A549 (cell line): ENCODE measurements around the gene SLX9. TPM values are rescaled to one million over a fixed set of nuclear protein-coding genes. Genes with fewer than 3 reads are reported as not detected.

ENCODE experiments used
- ATAC-seq, 2 experiments: fragments of 200-7000 bp in 1 of 2; fragments of >200 bp in 1 of 2; cut with Nextera tagmentation in 1 of 2; cut with Tn5 transposase in 1 of 2; 3 replicates each; pipeline versions ENCODE4 v1.8.0 to v1.9.1; 2018 to 2020; ENCODE audit warnings: mild to moderate bottlenecking in 1 of 2, moderate library complexity in 1 of 2
- CTCF ChIA-PET: fragments of 300-600 bp; sonication (Branson Sonifier 250); formaldehyde crosslinking; extraction: SDS; loops from one replicate; lab custom pipeline; 2021; ENCODE audit warnings: antibody characterized with exemption, inconsistent platforms; lab: Yijun Ruan, JAX
- POLR2A ChIA-PET: fragments of 350-600 bp; formaldehyde crosslinking; extraction: SDS; loops from one replicate; lab custom pipeline; 2021; ENCODE audit warnings: antibody characterized with exemption, inconsistent platforms; lab: Yijun Ruan, JAX
- DNase-seq, 2 experiments: peaks; one replicate each; pipeline versions ENCODE4 v3.0.0 to v3.0.0-alpha.2; 2011 to 2016; ENCODE audit warnings: low read depth in 1 of 2, low spot score in 1 of 2
- FAIRE-seq: peaks from 2 replicates; lab custom pipeline; 2011; peaks lifted over from hg19 to GRCh38; lab: Jason Lieb, UNC
- H3K27ac ChIP-seq, 2 experiments: fragments of >200 bp; sonication (Bioruptor Twin); formaldehyde crosslinking; 3 replicates each; pipeline ENCODE4 v1.5.1; 2016 to 2017
- H3K4me1 ChIP-seq: fragments of >200 bp; sonication (Bioruptor Twin); formaldehyde crosslinking; 3 replicates; pipeline ENCODE4 v1.6.1; 2016
- H3K4me2 ChIP-seq: fragments of >200 bp; sonication (Bioruptor Twin); formaldehyde crosslinking; 3 replicates; pipeline ENCODE4 v1.6.1; 2016
- H3K4me3 ChIP-seq: fragments of >200 bp; sonication (Bioruptor Twin); formaldehyde crosslinking; 3 replicates; pipeline ENCODE4 v1.5.1; 2016
- H3K9me3 ChIP-seq: fragments of >200 bp; sonication (Bioruptor Twin); formaldehyde crosslinking; 3 replicates; pipeline ENCODE4 v1.6.1; 2016
- CBX2 ChIP-seq: fragments of 200-600 bp; sonication (generic); IDR thresholded peaks from 2 replicates; pipeline ENCODE4 v1.6.1; 2016; ENCODE audit warnings: low read depth, mild to moderate bottlenecking, borderline replicate concordance
- CBX8 ChIP-seq: fragments of 200-600 bp; sonication (generic); IDR thresholded peaks from 2 replicates; pipeline ENCODE4 v1.6.1; 2016
- CEBPB ChIP-seq, 2 experiments: fragments of >200 bp in 1 of 2; sonication (Bioruptor Twin) in 1 of 2; formaldehyde crosslinking in 1 of 2; IDR thresholded peaks; 2 replicates each; pipeline ENCODE4 v1.6.1; 2012 to 2016
- EHF ChIP-seq: fragments of 250-450 bp; sonication (Bioruptor Pico); IDR thresholded peaks from 2 replicates; pipeline ENCODE4 v1.5.0; 2020; ENCODE audit warnings: mild to moderate bottlenecking
- EHMT2 ChIP-seq: fragments of 200-600 bp; sonication (generic); IDR thresholded peaks from 2 replicates; pipeline ENCODE4 v1.6.1; 2016; ENCODE audit warnings: antibody characterized with exemption, low read depth, mild to moderate bottlenecking, moderate library complexity
- EP300 ChIP-seq, 2 experiments: fragments of >200 bp; sonication (Bioruptor Twin); formaldehyde crosslinking; IDR thresholded peaks; 2 replicates in 1 of 2; 3 replicates in 1 of 2; pipeline ENCODE4 v1.6.1; 2016 to 2017
- ESRRA ChIP-seq: fragments of 150-350 bp; IDR thresholded peaks from 2 replicates; pipeline ENCODE4 v1.6.1; 2014; ENCODE audit warnings: mild to moderate bottlenecking, low read length, borderline replicate concordance
- FOSL2 ChIP-seq, 2 experiments: fragments of 450-650 bp in 1 of 2; fragments of >200 bp in 1 of 2; sonication (Bioruptor Twin) in 1 of 2; formaldehyde crosslinking; IDR thresholded peaks; 2 replicates each; pipeline versions ENCODE4 v1.5.0 to v1.6.1; 2016 to 2020; ENCODE audit warnings: mild to moderate bottlenecking in 1 of 2, moderate library complexity in 1 of 2
- FOXS1 ChIP-seq: fragments of 250-450 bp; sonication (Bioruptor Pico); IDR thresholded peaks from 2 replicates; pipeline ENCODE4 v1.5.0; 2020; ENCODE audit warnings: mild to moderate bottlenecking, moderate library complexity
- GATA3 ChIP-seq: IDR thresholded peaks from 2 replicates; pipeline ENCODE4 v1.6.1; 2012; ENCODE audit warnings: borderline replicate concordance
- HEYL ChIP-seq: fragments of 250-450 bp; sonication (Bioruptor Pico); IDR thresholded peaks from 2 replicates; pipeline ENCODE4 v1.8.0; 2021; ENCODE audit warnings: mild to moderate bottlenecking, moderate library complexity
- HOXA7 ChIP-seq: fragments of 250-450 bp; sonication (Bioruptor Pico); IDR thresholded peaks from 2 replicates; pipeline ENCODE4 v1.5.0; 2020; ENCODE audit warnings: mild to moderate bottlenecking, moderate library complexity
- HOXB13 ChIP-seq: fragments of 250-450 bp; sonication (Bioruptor Pico); IDR thresholded peaks from 2 replicates; pipeline ENCODE4 v1.5.0; 2020; ENCODE audit warnings: low read depth, mild to moderate bottlenecking, moderate library complexity
- HOXB5 ChIP-seq: fragments of 250-450 bp; sonication (Bioruptor Pico); IDR thresholded peaks from 2 replicates; pipeline ENCODE4 v1.5.0; 2020; ENCODE audit warnings: mild to moderate bottlenecking, moderate library complexity
- KDM1A ChIP-seq: fragments of 200-600 bp; sonication (generic); IDR thresholded peaks from 2 replicates; pipeline ENCODE4 v1.6.1; 2016; ENCODE audit warnings: low read depth, mild to moderate bottlenecking
- MAZ ChIP-seq: fragments of 150-350 bp; IDR thresholded peaks from 2 replicates; pipeline ENCODE4 v1.6.1; 2014; ENCODE audit warnings: antibody characterized with exemption, low read depth, low read length, borderline replicate concordance
- NFE2L2 ChIP-seq: fragments of 150-350 bp; conservative IDR thresholded peaks from 2 replicates; pipeline ENCODE4 v1.6.1; 2014; ENCODE audit warnings: low read length
- NR3C1 ChIP-seq: fragments of >200 bp; sonication (Bioruptor Twin); formaldehyde crosslinking; IDR thresholded peaks from 3 replicates; pipeline ENCODE4 v1.6.1; 2017
- POLR2AphosphoS2 ChIP-seq: conservative IDR thresholded peaks from 2 replicates; pipeline ENCODE4 v1.6.1; 2012; ENCODE audit warnings: low read length, improper control_type of control experiment, inconsistent platforms
- RARB ChIP-seq: fragments of 250-450 bp; sonication (Bioruptor Pico); IDR thresholded peaks from 2 replicates; pipeline ENCODE4 v1.8.0; 2021; ENCODE audit warnings: mild to moderate bottlenecking, moderate library complexity
- RNF2 ChIP-seq: fragments of 200-600 bp; sonication (generic); IDR thresholded peaks from 2 replicates; pipeline ENCODE4 v1.6.1; 2016; ENCODE audit warnings: low read depth, mild to moderate bottlenecking, antibody characterized with exemption, moderate library complexity, borderline replicate concordance
- ZC3H11A ChIP-seq: fragments of 450-650 bp; IDR thresholded peaks from 2 replicates; pipeline ENCODE4 v1.6.1; 2014; ENCODE audit warnings: antibody characterized with exemption, mild to moderate bottlenecking
- ZFP36 ChIP-seq: fragments of 450-650 bp; IDR thresholded peaks from 2 replicates; pipeline ENCODE4 v1.6.1; 2014; ENCODE audit warnings: borderline replicate concordance; ENCODE audit not compliant: partially characterized antibody
- ZNF302 ChIP-seq: fragments of 250-450 bp; sonication (Bioruptor Pico); IDR thresholded peaks from 2 replicates; pipeline ENCODE4 v1.9.0; 2021; ENCODE audit warnings: inconsistent platforms, mild to moderate bottlenecking, moderate library complexity
- WGBS: methylation state at CpG from one replicate; pipeline ENCODE4 v1.1.6; 2017; ENCODE audit errors: missing lambda C conversion rate; 5-methylcytosine and 5-hydroxymethylcytosine counted together
- polyA plus RNA-seq, 4 experiments: library from polyadenylated mRNA; depleted of rRNA in 3 of 4; stranded (reverse); fragments of >200 nt; fragmentation: RNase III in 1 of 4; extraction: RNeasy Plus Mini Kit Qiagen cat#74134 plus additional on column Dnase treatment in 1 of 4; gene quantifications; 2 replicates in 3 of 4; 3 replicates in 1 of 4; pipeline ENCODE4 v1.2.3, GENCODE V29; 2011 to 2017
- TF ChIP-seq, protein P1 (sequence below): fragments of 450-650 bp; IDR thresholded peaks from 2 replicates; pipeline ENCODE4 v1.6.1; 2014; ENCODE audit warnings: antibody characterized with exemption
- TF ChIP-seq, protein P2 (sequence below): IDR thresholded peaks from 2 replicates; pipeline ENCODE4 v1.6.1; 2012
- TF ChIP-seq, protein P3 (sequence below): fragments of 250-450 bp; sonication (Bioruptor Pico); IDR thresholded peaks from 2 replicates; pipeline ENCODE4 v1.5.0; 2020; ENCODE audit warnings: low read depth, mild to moderate bottlenecking, moderate library complexity
- TF ChIP-seq, protein P4 (sequence below): fragments of >200 bp; sonication (Bioruptor Twin); formaldehyde crosslinking; IDR thresholded peaks from 2 replicates; pipeline ENCODE4 v1.6.1; 2016
- TF ChIP-seq, protein P5 (sequence below): fragments of >200 bp; sonication (Bioruptor Twin); formaldehyde crosslinking; IDR thresholded peaks from 3 replicates; pipeline ENCODE4 v1.5.1; 2016

Gene SLX9
- polyA plus RNA-seq, 2 of the 4 experiments (the other 2 are of a cell fraction): 26.9 to 40.6 TPM

DNA sequence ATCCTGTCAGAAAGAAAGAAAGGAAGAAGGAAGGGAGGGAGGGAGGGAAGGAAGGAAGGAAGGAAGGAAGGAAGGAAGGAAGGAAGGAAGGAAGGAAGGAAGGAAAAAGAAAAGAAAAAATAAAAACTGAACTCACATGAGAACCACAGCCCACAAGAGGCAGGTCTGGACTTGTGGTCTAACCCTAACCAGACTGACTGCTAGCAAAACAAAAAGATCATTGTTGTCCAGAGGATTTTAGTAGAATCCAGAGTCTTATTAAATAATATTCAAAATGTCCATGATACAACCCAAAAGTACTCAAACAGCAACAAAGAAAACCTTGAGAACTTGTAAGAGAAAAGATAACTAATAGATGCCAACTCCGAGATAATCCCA, 14.5 kb upstream of the SLX9 start:
- peaks cover 41% of the 10 kb centered on the region for H3K4me1 ChIP-seq
- H3K4me3 ChIP-seq: no peak overlapping the region
- ChIA-PET CTCF (interaction anchor here (2.6 kb wide), 1 partner anchor 14 kb away, joined by 14 read pairs; no protein-coding TSS in a partner anchor), POLR2A (no interaction called here)
- WGBS: 90% methylated on average over 1 of the region's 1 CpG
- no peaks in the 10 kb centered on the region for H3K9me3 ChIP-seq
- FAIRE-seq (no peak), DNase-seq (no peak), ATAC-seq (no peak)
- H3K27ac ChIP-seq: peak overlapping the region; percentile 26 to 98; a peak in 4 of 6 replicates
- no peak overlapping the region for H3K4me2 ChIP-seq
- no peak for TF ChIP-seq CEBPB (IDR thresholded peaks at IDR 0.05)
- no peak for TF ChIP-seq EHF (CRISPR knock-in tag)
- TF ChIP-seq, protein P1, sequence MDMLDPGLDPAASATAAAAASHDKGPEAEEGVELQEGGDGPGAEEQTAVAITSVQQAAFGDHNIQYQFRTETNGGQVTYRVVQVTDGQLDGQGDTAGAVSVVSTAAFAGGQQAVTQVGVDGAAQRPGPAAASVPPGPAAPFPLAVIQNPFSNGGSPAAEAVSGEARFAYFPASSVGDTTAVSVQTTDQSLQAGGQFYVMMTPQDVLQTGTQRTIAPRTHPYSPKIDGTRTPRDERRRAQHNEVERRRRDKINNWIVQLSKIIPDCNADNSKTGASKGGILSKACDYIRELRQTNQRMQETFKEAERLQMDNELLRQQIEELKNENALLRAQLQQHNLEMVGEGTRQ: no peak
- TF ChIP-seq POLR2AphosphoS2: no peak
- TF ChIP-seq FOSL2 (IDR thresholded peaks at IDR 0.05): no peak
- TF ChIP-seq FOSL2 (CRISPR knock-in tag; IDR thresholded peaks at IDR 0.05): no peak
- no peak for TF ChIP-seq KDM1A
- no peak for TF ChIP-seq HOXB13
- no peak for TF ChIP-seq FOXS1
- TF ChIP-seq, protein P2, sequence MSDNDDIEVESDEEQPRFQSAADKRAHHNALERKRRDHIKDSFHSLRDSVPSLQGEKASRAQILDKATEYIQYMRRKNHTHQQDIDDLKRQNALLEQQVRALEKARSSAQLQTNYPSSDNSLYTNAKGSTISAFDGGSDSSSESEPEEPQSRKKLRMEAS: no peak
- TF ChIP-seq EHMT2: no peak
- no peak for TF ChIP-seq EP300 (IDR thresholded peaks at IDR 0.05)
- no peak for TF ChIP-seq CBX2
- TF ChIP-seq, protein P3, sequence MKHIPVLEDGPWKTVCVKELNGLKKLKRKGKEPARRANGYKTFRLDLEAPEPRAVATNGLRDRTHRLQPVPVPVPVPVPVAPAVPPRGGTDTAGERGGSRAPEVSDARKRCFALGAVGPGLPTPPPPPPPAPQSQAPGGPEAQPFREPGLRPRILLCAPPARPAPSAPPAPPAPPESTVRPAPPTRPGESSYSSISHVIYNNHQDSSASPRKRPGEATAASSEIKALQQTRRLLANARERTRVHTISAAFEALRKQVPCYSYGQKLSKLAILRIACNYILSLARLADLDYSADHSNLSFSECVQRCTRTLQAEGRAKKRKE (CRISPR knock-in tag): no peak

DNA sequence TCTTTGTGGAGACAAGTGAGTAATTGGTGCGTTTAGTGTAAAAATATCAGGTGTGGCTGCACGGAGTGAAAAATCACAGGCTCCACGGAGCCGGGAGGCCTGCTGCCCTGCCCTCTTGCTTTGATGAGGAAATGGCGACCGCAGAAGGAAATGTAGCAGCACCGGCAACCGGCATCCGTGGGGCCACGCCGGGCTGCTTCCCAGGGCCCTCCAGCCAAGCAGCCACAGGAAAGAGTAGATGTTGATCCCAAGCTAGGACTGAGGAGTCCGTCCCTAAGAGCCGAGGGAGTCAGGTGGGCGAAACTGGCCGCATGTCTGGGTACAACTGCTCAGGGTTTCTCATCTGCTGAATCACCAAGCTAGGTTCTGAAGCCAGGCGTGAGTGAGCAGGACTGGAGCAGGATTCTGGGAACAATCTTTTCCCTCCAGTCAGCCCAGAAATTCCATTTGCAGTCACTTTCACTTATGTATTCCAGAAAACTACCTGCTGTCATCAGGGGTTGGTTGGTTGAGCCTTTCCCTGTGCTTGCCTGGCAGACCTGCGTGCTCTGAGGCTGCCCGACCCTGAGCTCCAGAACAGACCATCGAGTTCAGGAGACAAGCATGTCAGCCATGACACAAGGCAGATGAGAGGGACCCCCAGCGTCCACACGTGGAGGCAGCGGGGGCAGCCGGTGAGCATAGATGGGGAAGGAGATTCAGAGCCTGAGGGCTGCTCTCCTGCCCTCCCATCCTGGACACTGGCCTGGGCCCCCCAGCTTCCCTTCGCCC, 13.3 kb upstream of the SLX9 start:
- ChIA-PET CTCF (interaction anchor here (0.7 to 3.2 kb wide), 11 partner anchors 9 to 210 kb away, joined by 3 to 14 read pairs (median 6); partner anchors contain the start of gene PTTG1IP), POLR2A (interaction anchor here (1.2 to 3.4 kb wide), 4 partner anchors 13 to 124 kb away, joined by 4 to 28 read pairs (median 9); partner anchors contain the start of genes PTTG1IP, SLX9 and UBE2G2)
- H3K27ac ChIP-seq: peak overlapping the region; percentile 96 to 98
- no peaks in the 10 kb centered on the region for H3K9me3 ChIP-seq
- WGBS: 93% methylated on average over 19 of the region's 24 CpGs
- H3K4me2 ChIP-seq: peak overlapping the region; percentile 99
- no peak for DNase-seq
- FAIRE-seq: no peak
- H3K4me3 ChIP-seq: no peak overlapping the region
- TF ChIP-seq CBX8: no peak
- no peak for TF ChIP-seq NR3C1
- TF ChIP-seq EHMT2: no peak
- TF ChIP-seq KDM1A: no peak
- TF ChIP-seq RARB: no peak
- TF ChIP-seq, protein P2: no peak
- no peak for TF ChIP-seq FOSL2 (IDR thresholded peaks at IDR 0.05)
- no peak for TF ChIP-seq FOSL2 (CRISPR knock-in tag; IDR thresholded peaks at IDR 0.05)
- no peak for TF ChIP-seq ZFP36
- TF ChIP-seq HOXB5: no peak
- no peak for TF ChIP-seq GATA3
- no peak for TF ChIP-seq ZC3H11A
- no peak for TF ChIP-seq HOXA7 (CRISPR knock-in tag)
- no peak for TF ChIP-seq ESRRA
- TF ChIP-seq, protein P4, sequence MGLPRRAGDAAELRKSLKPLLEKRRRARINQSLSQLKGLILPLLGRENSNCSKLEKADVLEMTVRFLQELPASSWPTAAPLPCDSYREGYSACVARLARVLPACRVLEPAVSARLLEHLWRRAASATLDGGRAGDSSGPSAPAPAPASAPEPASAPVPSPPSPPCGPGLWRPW: no peak
- TF ChIP-seq MAZ: no peak
- TF ChIP-seq NFE2L2: no peak
- TF ChIP-seq RNF2: no peak
- no peak for TF ChIP-seq HEYL (CRISPR knock-in tag)
- no peak for TF ChIP-seq ZNF302 (CRISPR knock-in tag)
- TF ChIP-seq, protein P5, sequence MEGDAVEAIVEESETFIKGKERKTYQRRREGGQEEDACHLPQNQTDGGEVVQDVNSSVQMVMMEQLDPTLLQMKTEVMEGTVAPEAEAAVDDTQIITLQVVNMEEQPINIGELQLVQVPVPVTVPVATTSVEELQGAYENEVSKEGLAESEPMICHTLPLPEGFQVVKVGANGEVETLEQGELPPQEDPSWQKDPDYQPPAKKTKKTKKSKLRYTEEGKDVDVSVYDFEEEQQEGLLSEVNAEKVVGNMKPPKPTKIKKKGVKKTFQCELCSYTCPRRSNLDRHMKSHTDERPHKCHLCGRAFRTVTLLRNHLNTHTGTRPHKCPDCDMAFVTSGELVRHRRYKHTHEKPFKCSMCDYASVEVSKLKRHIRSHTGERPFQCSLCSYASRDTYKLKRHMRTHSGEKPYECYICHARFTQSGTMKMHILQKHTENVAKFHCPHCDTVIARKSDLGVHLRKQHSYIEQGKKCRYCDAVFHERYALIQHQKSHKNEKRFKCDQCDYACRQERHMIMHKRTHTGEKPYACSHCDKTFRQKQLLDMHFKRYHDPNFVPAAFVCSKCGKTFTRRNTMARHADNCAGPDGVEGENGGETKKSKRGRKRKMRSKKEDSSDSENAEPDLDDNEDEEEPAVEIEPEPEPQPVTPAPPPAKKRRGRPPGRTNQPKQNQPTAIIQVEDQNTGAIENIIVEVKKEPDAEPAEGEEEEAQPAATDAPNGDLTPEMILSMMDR: no peak
- peaks cover 45% of the 10 kb centered on the region for H3K4me1 ChIP-seq
- no peak for ATAC-seq
